Motor neuron (in vitro differentiated cells): ENCODE data around the gene PTGER2. TPM values are rescaled to one million over a fixed set of nuclear protein-coding genes. Genes with fewer than 3 reads are reported as not detected.

Experiments
- ATAC-seq, 8 experiments: fragments of 200-7000 bp; cut with Tn5 transposase; replicated peaks in 6 of 8; 2 replicates each; pipeline ENCODE4 v1.8.0; 2021; ENCODE audit warnings: mild to moderate bottlenecking in 8 of 8, moderate library complexity in 8 of 8
- H3K27ac ChIP-seq, 2 donors: fragments of 250-450 bp; sonication (Bioruptor Pico); 2 replicates each; pipeline ENCODE4 v1.9.0; 2021; ENCODE audit warnings: antibody characterized with exemption in 2 of 2, mild to moderate bottlenecking in 2 of 2, moderate library complexity in 1 of 2
- H3K4me1 ChIP-seq, 2 donors: fragments of 250-450 bp; sonication (Bioruptor Pico); replicated peaks in 1 of 2; 2 replicates each; pipeline ENCODE4 v1.6.1; 2021; ENCODE audit warnings: antibody characterized with exemption in 2 of 2, mild to moderate bottlenecking in 2 of 2, moderate library complexity in 1 of 2
- H3K4me3 ChIP-seq, 5 donors: fragments of 250-450 bp; sonication (Bioruptor Pico); 2 replicates each; pipeline ENCODE4 v1.9.0; 2021; ENCODE audit warnings: antibody characterized with exemption in 5 of 5, mild to moderate bottlenecking in 5 of 5, moderate library complexity in 4 of 5
- WGBS, 10 experiments: fragments of 450-650 bp; shearing (Covaris generic); methylation state at CpG; one replicate each; pipeline ENCODE4 v1.0.0; 2022; 5-methylcytosine and 5-hydroxymethylcytosine counted together
- in situ Hi-C, 9 experiments: fragments of 400-800 bp; cut with MboI; loops; one replicate each; pipeline ENCODE4 v1.15.0; 2021; ENCODE audit warnings: low sequenced_read_pairs in 9 of 9, low pct_unique_long_range_greater_than_20kb in 2 of 9; ENCODE audit not compliant: unreplicated experiment in 9 of 9
- total RNA-seq, 8 experiments: library from RNA; unstranded; fragments of 300-600 nt; gene quantifications; 2 replicates each; pipeline versions ENCODE4 v1.2.3 to v1.2.4, GENCODE V29; 2022

PTGER2 gene
- total RNA-seq, 8 experiments from 2014 or later: 0.14 to 6.3 (median 0.36) TPM; not detected in 1

- in situ Hi-C loops: no loop called here
- Histone ChIP-seq H3K4me1 (peaks cover 6 to 12% of the 10 kb centered on the region in 2 donors), H3K4me3 (no peak overlapping the region), H3K27ac (no peak overlapping the region)
- no peak for ATAC-seq
- 0 to 83% (median 26%) methylated on average over 1 to 3 of the region's 3 CpGs; no CpG with 5 or more reads in 3 of the 10 experiments for WGBS, 10 experiments
Measured at GRCh38 chr14:52350445-52350844, 36.3 kb downstream of the PTGER2 start.

DNA sequence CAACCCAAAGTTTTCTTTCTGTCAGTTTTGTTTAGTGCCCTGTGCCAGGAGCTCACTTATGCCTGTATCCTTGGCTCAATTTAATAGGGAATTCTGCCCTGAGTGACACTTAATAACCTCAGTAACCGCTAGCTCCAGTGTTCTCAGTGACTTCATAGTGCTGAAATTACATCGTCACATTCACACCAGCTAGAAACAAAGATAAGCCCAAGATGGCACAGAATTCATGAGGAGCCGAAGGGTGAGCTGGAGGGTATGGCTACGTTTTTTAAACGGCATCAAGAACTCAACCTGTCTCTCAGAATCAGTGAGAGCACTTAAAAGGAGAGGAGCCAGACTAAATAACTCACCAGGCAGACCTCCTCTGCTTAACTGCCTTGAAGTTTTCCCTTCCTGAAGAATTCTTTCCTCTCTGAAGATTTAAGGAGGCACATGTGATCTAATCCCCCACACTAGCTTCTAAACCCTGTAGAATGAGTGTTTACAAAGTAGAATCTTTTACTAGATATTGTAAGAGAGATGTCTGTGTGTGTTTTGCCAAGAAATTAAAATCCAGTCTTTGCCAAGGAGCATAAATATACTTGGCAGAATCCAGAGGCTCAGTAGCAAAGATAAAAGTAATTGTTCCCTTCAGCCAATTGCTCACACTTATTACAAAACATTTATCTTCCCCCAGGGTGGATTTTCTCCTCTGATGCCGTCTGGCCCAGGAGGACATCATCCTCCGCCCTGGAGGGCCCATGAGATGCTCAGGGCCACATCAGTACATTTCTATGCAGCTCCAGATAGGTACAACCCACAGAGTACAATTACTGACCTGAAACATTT lies 37.3 kb downstream of the PTGER2 start:
- Histone ChIP-seq H3K4me3 (no peak overlapping the region), H3K27ac (peak overlapping the region in 1 of 2 donors; percentile 13), H3K4me1 (peaks cover 6 to 12% of the 10 kb centered on the region in 2 donors)
- in situ Hi-C loops: no loop called here
- WGBS, 10 experiments: 7 to 100% (median 59%) methylated on average over 1 to 7 of the region's 7 CpGs; no CpG with 5 or more reads in 3 of the 10 experiments
- ATAC-seq: peak in 6 of 8 experiments; percentile 19 to 87 (median 74)

- peak in 6 of 8 experiments; percentile 30 to 73 (median 52) for ATAC-seq
- no peak overlapping the region for H3K4me3 ChIP-seq
- WGBS, 10 experiments: 0 to 52% (median 34%) methylated on average over 1 to 3 of the region's 3 CpGs
- in situ Hi-C loops: no loop called here
- H3K27ac ChIP-seq: no peak overlapping the region
- peaks cover 6 to 12% of the 10 kb centered on the region in 2 donors for H3K4me1 ChIP-seq
Measured at GRCh38 chr14:52352061-52352491, 38.0 kb downstream of the PTGER2 start.

DNA sequence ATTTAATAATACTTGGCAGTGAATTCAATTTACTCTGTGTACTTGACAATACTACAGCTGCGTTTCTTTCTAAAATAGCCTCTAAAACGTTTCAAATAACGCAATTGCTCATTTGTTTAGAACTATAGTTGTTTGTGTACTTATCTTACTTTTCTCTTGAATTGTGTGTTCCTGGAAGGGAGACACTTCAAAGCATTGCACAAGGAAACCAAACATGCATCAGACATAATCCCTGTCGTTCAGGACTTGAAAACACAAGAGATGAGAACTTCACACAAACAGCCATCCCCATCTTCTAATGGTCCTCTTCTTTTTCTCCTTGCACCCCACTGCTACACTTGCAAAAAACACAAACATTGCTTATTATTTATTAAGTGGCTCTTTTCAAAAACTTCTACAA lies 38.5 kb downstream of the PTGER2 start:
- in situ Hi-C loops: no loop called here
- Histone ChIP-seq H3K4me1 (peaks cover 6 to 12% of the 10 kb centered on the region in 2 donors), H3K4me3 (no peak overlapping the region), H3K27ac (no peak overlapping the region)
- 29 to 77% (median 61%) methylated on average over 1 to 4 of the region's 4 CpGs for WGBS, 10 experiments
- no peak for ATAC-seq

- in situ Hi-C loops: no loop called here
- H3K4me1 ChIP-seq: peaks cover 6 to 12% of the 10 kb centered on the region in 2 donors
Measured at GRCh38 chr14:52354242-52354641, 40.1 kb downstream of the PTGER2 start.

GRCh38 chr14:52355016-52355431 lies 40.9 kb downstream of the PTGER2 start:
- in situ Hi-C loops: no loop called here
- no peak overlapping the region for H3K27ac ChIP-seq
- WGBS, 10 experiments: 0 to 89% (median 50%) methylated on average over 1 to 2 of the region's 2 CpGs; no CpG with 5 or more reads in 1 of the 10 experiments
- ATAC-seq: peak in 2 of 8 experiments; percentile 84 to 87
- H3K4me1 ChIP-seq: peaks cover 6 to 12% of the 10 kb centered on the region in 2 donors
- no peak overlapping the region for H3K4me3 ChIP-seq

More at GRCh38 chr14:52354242-52354641, 40.1 kb downstream of the PTGER2 start:
- no peak overlapping the region for H3K27ac ChIP-seq
- no peak overlapping the region for H3K4me3 ChIP-seq
- no peak for ATAC-seq

DNA sequence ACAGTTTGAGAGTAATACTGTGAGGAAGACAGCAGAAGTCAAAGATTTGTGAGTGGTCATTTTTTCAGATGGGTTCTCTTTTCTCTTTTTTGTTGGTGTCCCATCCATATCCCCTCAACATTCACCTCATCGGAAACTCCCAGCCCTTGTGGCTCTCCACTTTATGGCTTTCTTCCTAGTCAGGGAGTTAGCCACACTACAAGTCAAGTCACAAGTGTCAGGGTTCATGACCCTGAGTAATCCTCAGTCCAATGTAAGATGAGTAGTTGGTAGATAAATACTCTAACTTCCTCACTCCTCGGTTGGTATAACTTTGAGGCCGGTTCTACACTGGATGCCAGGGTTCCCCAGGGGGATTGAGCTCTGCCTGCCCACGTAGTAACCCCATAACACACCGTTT lies 41.4 kb downstream of the PTGER2 start:
- ATAC-seq: peak in 1 of 8 experiments; percentile 18
- peaks cover 6 to 12% of the 10 kb centered on the region in 2 donors for H3K4me1 ChIP-seq
- H3K27ac ChIP-seq: no peak overlapping the region
- in situ Hi-C loops: no loop called here
- WGBS, 10 experiments: 45 to 100% (median 88%) methylated on average over 1 to 3 of the region's 5 CpGs; no CpG with 5 or more reads in 3 of the 10 experiments
- no peak overlapping the region for H3K4me3 ChIP-seq

- in situ Hi-C loops: no loop called here
- Histone ChIP-seq H3K27ac (no peak overlapping the region), H3K4me1 (peaks cover 6 to 8% of the 10 kb centered on the region in 2 donors), H3K4me3 (no peak overlapping the region)
- ATAC-seq: no peak
- WGBS, 10 experiments: 52 to 93% (median 85%) methylated on average over 1 to 3 of the region's 3 CpGs; no CpG with 5 or more reads in 4 of the 10 experiments
Measured at GRCh38 chr14:52356025-52356424, 41.9 kb downstream of the PTGER2 start.

DNA sequence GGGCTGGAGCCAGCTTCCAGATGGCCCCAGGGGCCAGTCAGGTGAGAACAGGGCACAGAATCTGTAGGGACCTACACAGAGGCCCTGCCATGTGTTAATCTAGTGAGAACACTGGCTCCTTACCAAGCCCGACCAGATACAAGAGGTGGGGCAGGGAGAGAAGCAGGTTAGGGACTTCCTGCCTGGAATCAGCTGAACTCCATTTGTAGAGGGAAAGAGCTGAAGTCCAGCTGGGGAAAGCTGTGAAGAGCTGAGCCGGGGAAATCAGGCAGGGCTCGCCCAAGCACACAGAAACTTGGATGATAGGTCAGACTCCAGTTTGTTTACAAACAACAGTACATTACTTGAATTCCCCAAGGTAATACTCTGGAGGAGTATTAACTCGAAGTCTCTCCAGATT lies 46.7 kb downstream of the PTGER2 start:
- 20 to 68% (median 49%) methylated on average over 1 to 4 of the region's 4 CpGs; no CpG with 5 or more reads in 4 of the 10 experiments for WGBS, 10 experiments
- in situ Hi-C loops: no loop called here
- Histone ChIP-seq H3K4me3 (no peak overlapping the region), H3K4me1 (no peaks in the 10 kb centered on the region), H3K27ac (no peak overlapping the region)
- ATAC-seq: peak in 1 of 8 experiments; percentile 58

DNA sequence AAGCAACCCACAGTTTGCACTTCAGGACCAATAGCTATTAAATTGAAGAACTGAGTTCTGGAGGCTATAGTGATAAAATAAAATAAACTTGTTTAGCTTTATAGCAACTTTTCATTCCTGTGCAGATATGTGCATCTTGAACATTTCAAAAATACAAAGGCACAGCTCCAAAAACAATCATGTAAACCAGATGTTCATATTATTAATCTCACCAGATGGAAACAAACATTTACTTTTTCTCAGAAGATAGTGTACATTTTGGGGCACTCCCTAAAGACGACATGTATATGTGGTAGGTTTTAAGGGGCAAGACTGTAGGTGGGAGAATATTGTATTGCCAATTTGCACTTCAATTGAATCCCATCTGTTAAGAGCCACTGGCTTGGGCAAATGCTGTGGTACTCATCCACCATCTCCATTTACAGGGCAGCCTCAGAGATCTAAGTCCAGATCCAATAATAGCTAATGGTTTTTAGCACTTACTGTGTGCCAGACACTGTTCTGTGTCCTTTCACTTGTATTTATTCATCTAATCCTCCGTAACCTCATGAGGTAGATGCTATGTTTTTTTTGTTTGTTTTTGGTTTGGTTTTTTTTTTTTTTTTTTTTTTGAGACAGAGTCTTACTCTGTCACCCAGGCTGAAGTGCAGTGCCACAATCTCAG lies 49.1 kb downstream of the PTGER2 start:
- in situ Hi-C loops: no loop called here
- Histone ChIP-seq H3K4me3 (no peak overlapping the region), H3K4me1 (no peaks in the 10 kb centered on the region), H3K27ac (no peak overlapping the region)
- ATAC-seq: no peak
- WGBS, 10 experiments: 25 to 100% (median 66%) methylated on average over 1 to 2 of the region's 2 CpGs; no CpG with 5 or more reads in 2 of the 10 experiments

DNA sequence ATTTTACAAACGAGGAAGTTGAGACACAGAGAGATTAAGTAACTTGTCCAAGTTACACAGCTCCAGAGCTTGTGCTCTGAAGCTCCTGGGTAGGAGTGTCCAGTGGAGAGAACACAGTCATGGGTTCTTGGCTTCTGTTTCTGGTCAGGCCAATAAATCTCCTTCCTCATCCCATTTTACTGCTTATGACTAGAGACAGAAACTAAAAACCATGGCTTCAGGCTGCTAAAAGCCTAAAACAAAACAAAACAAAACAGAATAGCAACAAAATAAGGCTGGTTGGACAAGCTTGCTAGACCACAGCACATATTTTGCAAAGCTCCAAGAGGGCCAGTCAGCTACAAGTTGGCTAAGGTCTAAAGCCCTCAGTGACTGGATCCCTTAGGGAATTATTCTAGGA lies 49.8 kb downstream of the PTGER2 start:
- Histone ChIP-seq H3K4me1 (no peaks in the 10 kb centered on the region), H3K4me3 (no peak overlapping the region), H3K27ac (no peak overlapping the region)
- whole genome bisulfite sequencing, 10 experiments: 0 to 60% methylated on average over 1 of the region's 1 CpG; no CpG with 5 or more reads in 8 of the 10 experiments
- ATAC-seq: peak in 2 of 8 experiments; percentile 50 to 55
- in situ Hi-C loops: no loop called here

- ATAC-seq: no peak
- Histone ChIP-seq H3K4me3 (no peak overlapping the region), H3K27ac (no peak overlapping the region), H3K4me1 (no peaks in the 10 kb centered on the region)
- 67 to 100% (median 83%) methylated on average over 1 of the region's 1 CpG; no CpG with 5 or more reads in 3 of the 10 experiments for WGBS, 10 experiments
- in situ Hi-C loops: no loop called here
Measured at GRCh38 chr14:52365071-52365470, 51.0 kb downstream of the PTGER2 start.

DNA sequence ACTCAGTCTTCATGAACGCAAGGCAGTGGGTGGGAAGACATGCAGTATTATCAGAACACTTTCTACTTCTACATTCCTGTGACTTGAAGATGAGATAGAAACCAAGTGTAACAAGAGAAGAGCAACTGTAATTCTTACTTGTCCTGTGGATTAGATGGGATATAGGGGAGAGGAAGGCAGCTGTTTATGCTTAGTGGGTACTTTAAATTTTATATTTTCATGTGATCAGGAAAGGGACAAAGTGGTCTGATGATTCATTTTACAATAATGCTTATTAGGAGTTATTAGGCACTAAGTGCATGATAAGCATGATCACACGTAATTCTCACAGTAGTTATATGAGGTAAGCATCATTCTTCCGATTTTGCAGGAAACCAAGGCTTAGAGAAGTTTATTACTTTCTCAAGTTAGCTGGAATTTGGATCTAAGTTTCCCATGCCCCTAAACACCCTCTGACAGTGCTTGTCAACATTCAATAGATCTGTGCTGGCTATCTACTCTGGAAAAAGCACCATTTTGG lies 52.7 kb downstream of the PTGER2 start:
- WGBS, 10 experiments: 0 to 87% (median 52%) methylated on average over 1 to 3 of the region's 3 CpGs; no CpG with 5 or more reads in 1 of the 10 experiments
- Histone ChIP-seq H3K4me1 (no peaks in the 10 kb centered on the region), H3K4me3 (no peak overlapping the region), H3K27ac (no peak overlapping the region)
- in situ Hi-C loops: no loop called here
- ATAC-seq: no peak
